Raji (cell line): ENCODE results near the gene HUNK.

Source experiments
- POLR2A ChIP-seq: IDR thresholded peaks from 2 replicates; pipeline ENCODE4 v1.6.1; 2011; ENCODE audit warnings: low read depth, low read length, control low read depth; ENCODE audit not compliant: insufficient read depth

The HUNK gene

GRCh38 chr21:32048353-32048752, 175.5 kb downstream of the HUNK start:
- TF ChIP-seq POLR2A = no peak
